NCI-H748 treated with DMSO at 0.1 percent for 48 hours (cell line): Measurements from ENCODE around the gene AIFM2.
"Not testable (repeated sequence)": the region's sequence is repeated elsewhere in the genome, so short reads cannot be mapped to it uniquely, and the experiment has no call there.

Source experiments
- DNase-seq: peaks from one replicate; lab custom pipeline; 2025; lab: John Stamatoyannopoulos, UW

AIFM2 gene

GRCh38 chr10:70121281-70121949 lies 11.2 kb downstream of the AIFM2 start:
- no peak for DNase-seq

- DNase-seq, result no peak
Measured at GRCh38 chr10:70120417-70120816, 12.2 kb downstream of the AIFM2 start.

GRCh38 chr10:70119623-70120022 lies 13.0 kb downstream of the AIFM2 start:
- no peak for DNase-seq

GRCh38 chr10:70119197-70119596 lies 13.4 kb downstream of the AIFM2 start:
- no peak for DNase-seq

- DNase-seq, result no peak
Measured at GRCh38 chr10:70118196-70118595, 14.4 kb downstream of the AIFM2 start.

- DNase-seq, result no peak
Measured at GRCh38 chr10:70117646-70118045, 15.0 kb downstream of the AIFM2 start.

GRCh38 chr10:70115948-70116682 lies 16.5 kb downstream of the AIFM2 start:
- DNase-seq, result peak; percentile 4

- DNase-seq, result no peak
Measured at GRCh38 chr10:70114902-70115301, 17.7 kb downstream of the AIFM2 start.

GRCh38 chr10:70112071-70112470 lies 20.6 kb downstream of the AIFM2 start:
- no peak for DNase-seq

- no peak for DNase-seq
Measured at GRCh38 chr10:70111496-70111895, 21.1 kb downstream of the AIFM2 start.

GRCh38 chr10:70109064-70109729 lies 23.4 kb downstream of the AIFM2 start:
- DNase-seq, result no peak

- no peak for DNase-seq
Measured at GRCh38 chr10:70106958-70107791, 25.4 kb downstream of the AIFM2 start.

GRCh38 chr10:70101668-70102067 lies 31.0 kb downstream of the AIFM2 start:
- no peak for DNase-seq

- DNase-seq, result not testable (repeated sequence)
Measured at GRCh38 chr10:70101068-70101562, 31.5 kb downstream of the AIFM2 start.

- DNase-seq, result no peak
Measured at GRCh38 chr10:70098271-70098670, 34.4 kb downstream of the AIFM2 start.

- DNase-seq, result no peak
Measured at GRCh38 chr10:70097459-70097858, 35.2 kb downstream of the AIFM2 start.

GRCh38 chr10:70096705-70097420 lies 35.8 kb downstream of the AIFM2 start:
- no peak for DNase-seq

GRCh38 chr10:70096016-70096704 lies 36.5 kb downstream of the AIFM2 start:
- no peak for DNase-seq

- no peak for DNase-seq
Measured at GRCh38 chr10:70094250-70094649, 38.4 kb downstream of the AIFM2 start.

- DNase-seq, result no peak
Measured at GRCh38 chr10:70093335-70093944, 39.2 kb downstream of the AIFM2 start.
